ENCODE results near the gene GALNT14. TPM values are rescaled to one million over a fixed set of nuclear protein-coding genes. Genes with fewer than 3 reads are reported as not detected.

GALNT14 gene
- total RNA-seq, 2 experiments from 2014 or later = not detected

GRCh38 chr2:31131871-31132270 lies 6.4 kb downstream of the GALNT14 start:
- ATAC-seq (no peak), DNase-seq (no peak)
- Mint-ChIP-seq H3K27me3 (ENCODE audit: low read depth) (peaks cover 30% of the 10 kb centered on the region), H3K4me3 (no peak overlapping the region), H3K36me3 (ENCODE audit: low read depth) (no peaks in the 10 kb centered on the region), H3K4me1 (ENCODE audit: low read depth) (peaks cover 3% of the 10 kb centered on the region), H3K9me3 (ENCODE audit: insufficient read depth) (no peaks in the 10 kb centered on the region), H3K27ac (no peak overlapping the region)
- CTCF ChIA-PET = no interaction called here
- POLR2A ChIA-PET = no interaction called here

DNA sequence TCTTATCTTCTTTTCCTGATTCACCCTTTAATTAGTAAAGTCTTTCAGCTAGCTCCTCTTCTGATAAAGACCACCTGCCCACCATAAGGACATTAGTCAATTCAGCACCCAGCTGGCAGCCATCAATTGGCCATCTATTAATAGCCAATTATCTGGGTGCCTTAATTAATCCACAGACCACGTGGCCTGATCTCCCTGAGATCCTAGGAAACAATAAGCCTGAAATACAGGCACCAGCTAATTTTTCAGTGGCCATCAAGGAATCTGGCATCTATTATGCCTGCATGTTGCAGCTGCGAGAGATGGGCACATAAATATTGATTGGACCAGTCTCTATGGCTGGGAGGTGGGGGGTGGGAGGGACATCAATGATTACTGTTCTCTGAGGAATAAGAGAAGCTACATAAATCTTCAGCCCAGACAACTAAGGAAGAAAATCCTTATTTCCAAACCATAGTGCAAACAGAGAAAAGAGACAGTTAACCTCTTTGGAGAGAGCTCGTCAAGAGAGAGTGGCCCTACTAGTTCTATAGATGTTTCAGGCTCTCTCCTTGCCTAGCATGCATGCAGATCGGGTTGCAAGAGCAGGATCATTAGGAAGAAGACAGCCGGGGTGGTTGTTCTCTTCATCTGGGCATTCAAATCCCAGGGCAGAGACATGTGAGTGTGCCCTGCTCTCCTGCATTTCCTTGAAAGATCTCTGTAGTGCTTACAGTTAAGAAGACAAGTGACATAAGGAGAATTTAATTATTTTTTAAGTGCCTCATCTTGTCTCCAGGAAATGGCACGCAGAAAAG lies 8.7 kb downstream of the GALNT14 start:
- Mint-ChIP-seq H3K36me3 (ENCODE audit: low read depth) (no peaks in the 10 kb centered on the region), H3K4me1 (ENCODE audit: low read depth) (no peaks in the 10 kb centered on the region), H3K27me3 (ENCODE audit: low read depth) (peaks cover 14% of the 10 kb centered on the region), H3K27ac (no peak overlapping the region), H3K9me3 (ENCODE audit: insufficient read depth) (no peaks in the 10 kb centered on the region), H3K4me3 (no peak overlapping the region)
- DNase-seq (no peak), ATAC-seq (no peak)
- ChIA-PET POLR2A (no interaction called here), CTCF (interaction anchor here (1.1 kb wide), 1 partner anchor 10 kb away, joined by 3 read pairs; no protein-coding TSS in a partner anchor)

DNA sequence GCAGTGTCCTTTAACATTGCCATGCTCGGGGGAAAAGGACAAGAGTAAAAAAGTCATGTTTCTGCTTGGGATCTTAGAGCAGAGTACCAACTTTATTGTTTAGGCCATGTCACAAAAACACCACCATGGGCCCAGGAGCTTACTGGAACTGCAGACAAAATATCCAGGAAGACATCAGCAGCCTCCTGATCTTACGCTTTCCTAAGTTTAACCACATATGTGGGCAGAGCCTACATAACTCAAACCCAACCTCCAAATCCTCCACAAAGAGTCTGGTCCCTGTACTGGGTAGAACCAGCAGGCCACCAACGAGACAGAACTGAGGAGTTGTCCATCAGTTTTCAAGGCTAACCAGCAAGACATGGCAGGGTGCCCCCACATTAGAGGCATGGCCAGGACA lies 10.3 kb downstream of the GALNT14 start:
- Mint-ChIP-seq H3K27ac (no peak overlapping the region), H3K4me1 (ENCODE audit: low read depth) (no peaks in the 10 kb centered on the region), H3K27me3 (ENCODE audit: low read depth) (peaks cover 13% of the 10 kb centered on the region), H3K4me3 (no peak overlapping the region), H3K9me3 (ENCODE audit: insufficient read depth) (no peaks in the 10 kb centered on the region), H3K36me3 (ENCODE audit: low read depth) (no peaks in the 10 kb centered on the region)
- CTCF ChIA-PET = no interaction called here
- POLR2A ChIA-PET = no interaction called here
- DNase-seq (no peak), ATAC-seq (no peak)

GRCh38 chr2:31125918-31126695 lies 12.1 kb downstream of the GALNT14 start:
- CTCF ChIA-PET = interaction anchor here (1.1 kb wide), 1 partner anchor 12 kb away, joined by 3 read pairs; the partner anchor contains the start of gene GALNT14

GRCh38 chr2:31124904-31125303 lies 13.3 kb downstream of the GALNT14 start:
- ChIA-PET POLR2A (no interaction called here), CTCF (no interaction called here)
- Mint-ChIP-seq H3K4me1 (ENCODE audit: low read depth) (no peaks in the 10 kb centered on the region), H3K27me3 (ENCODE audit: low read depth) (peaks cover 15% of the 10 kb centered on the region), H3K9me3 (ENCODE audit: insufficient read depth) (no peaks in the 10 kb centered on the region), H3K27ac (no peak overlapping the region), H3K36me3 (ENCODE audit: low read depth) (no peaks in the 10 kb centered on the region), H3K4me3 (no peak overlapping the region)
- DNase-seq (no peak), ATAC-seq (no peak)

More at GRCh38 chr2:31125918-31126695, 12.1 kb downstream of the GALNT14 start:
- ATAC-seq = no peak
- Mint-ChIP-seq H3K4me3 (no peak overlapping the region), H3K27me3 (ENCODE audit: low read depth) (peaks cover 15% of the 10 kb centered on the region), H3K27ac (no peak overlapping the region), H3K36me3 (ENCODE audit: low read depth) (no peaks in the 10 kb centered on the region), H3K9me3 (ENCODE audit: insufficient read depth) (no peaks in the 10 kb centered on the region), H3K4me1 (ENCODE audit: low read depth) (no peaks in the 10 kb centered on the region)
- POLR2A ChIA-PET = no interaction called here
- no peak for DNase-seq

GRCh38 chr2:31122133-31122532 lies 16.1 kb downstream of the GALNT14 start:
- H3K4me3 Mint-ChIP-seq = no peak overlapping the region
- CTCF ChIA-PET = interaction anchor here (1.1 kb wide), 1 partner anchor 411 kb away, joined by 4 read pairs; no protein-coding TSS in a partner anchor
- no peaks in the 10 kb centered on the region for H3K36me3 Mint-ChIP-seq (ENCODE audit: low read depth)
- H3K9me3 Mint-ChIP-seq (ENCODE audit: insufficient read depth) = no peaks in the 10 kb centered on the region
- no peaks in the 10 kb centered on the region for H3K4me1 Mint-ChIP-seq (ENCODE audit: low read depth)
- H3K27me3 Mint-ChIP-seq (ENCODE audit: low read depth) = peaks cover 19% of the 10 kb centered on the region
- H3K27ac Mint-ChIP-seq = no peak overlapping the region
- POLR2A ChIA-PET = no interaction called here
- ATAC-seq = no peak
- no peak for DNase-seq

- ChIA-PET CTCF (no interaction called here), POLR2A (no interaction called here)
- DNase-seq = no peak
- Mint-ChIP-seq H3K9me3 (ENCODE audit: insufficient read depth) (no peaks in the 10 kb centered on the region), H3K27ac (no peak overlapping the region), H3K27me3 (ENCODE audit: low read depth) (peaks cover 4% of the 10 kb centered on the region), H3K4me3 (no peak overlapping the region), H3K36me3 (ENCODE audit: low read depth) (no peaks in the 10 kb centered on the region), H3K4me1 (ENCODE audit: low read depth) (no peaks in the 10 kb centered on the region)
- no peak for ATAC-seq
These were observed 24.5 kb downstream of the GALNT14 start for GRCh38 chr2:31113765-31114164.

DNA sequence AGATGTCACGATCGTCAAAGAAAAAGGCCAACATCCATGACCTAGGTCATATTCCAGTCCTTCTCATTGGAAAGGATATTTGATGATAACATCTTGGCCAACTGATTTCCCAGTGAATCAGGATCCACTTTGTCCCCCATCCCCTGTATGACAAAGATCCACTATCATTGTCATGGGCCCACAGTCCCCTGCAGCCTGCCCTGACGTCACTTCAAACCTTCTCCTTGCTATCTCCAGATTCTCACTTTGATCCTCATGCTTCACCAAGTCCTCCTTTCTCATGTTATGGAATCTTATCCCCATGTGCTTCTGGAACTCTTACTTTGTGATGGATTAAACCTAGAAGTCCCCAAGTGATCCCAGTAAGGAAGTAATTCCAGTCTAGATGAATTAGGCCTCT lies 25.7 kb downstream of the GALNT14 start:
- Mint-ChIP-seq H3K9me3 (ENCODE audit: insufficient read depth) (no peaks in the 10 kb centered on the region), H3K4me1 (ENCODE audit: low read depth) (no peaks in the 10 kb centered on the region), H3K27me3 (ENCODE audit: low read depth) (no peaks in the 10 kb centered on the region), H3K36me3 (ENCODE audit: low read depth) (no peaks in the 10 kb centered on the region), H3K4me3 (no peak overlapping the region), H3K27ac (no peak overlapping the region)
- ATAC-seq = no peak
- POLR2A ChIA-PET = no interaction called here
- DNase-seq = no peak
- CTCF ChIA-PET = interaction anchor here (1.0 kb wide), 1 partner anchor 58 kb away, joined by 3 read pairs; no protein-coding TSS in a partner anchor

DNA sequence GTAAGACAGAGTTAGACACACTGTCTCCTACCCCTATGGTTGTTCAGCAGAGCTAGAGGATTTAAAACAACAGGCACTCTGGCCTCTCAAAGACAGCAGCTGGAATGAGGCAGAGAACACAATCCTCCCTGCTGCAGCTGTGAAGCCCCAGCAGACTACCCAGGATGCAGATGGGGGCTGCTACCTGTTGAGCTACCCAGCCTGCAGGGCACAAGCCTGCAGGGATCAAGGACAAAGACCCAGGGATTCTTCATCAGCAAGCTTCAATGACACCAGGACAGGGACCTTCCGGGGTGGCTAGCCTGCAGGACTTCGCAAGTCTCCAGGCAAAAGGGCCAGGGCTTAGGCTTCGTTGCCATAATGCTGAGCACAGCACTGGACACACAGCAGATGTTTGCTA lies 27.2 kb downstream of the GALNT14 start:
- ChIA-PET CTCF (no interaction called here), POLR2A (no interaction called here)
- Mint-ChIP-seq H3K27ac (no peak overlapping the region), H3K4me3 (no peak overlapping the region), H3K4me1 (ENCODE audit: low read depth) (no peaks in the 10 kb centered on the region), H3K36me3 (ENCODE audit: low read depth) (no peaks in the 10 kb centered on the region), H3K9me3 (ENCODE audit: insufficient read depth) (no peaks in the 10 kb centered on the region), H3K27me3 (ENCODE audit: low read depth) (no peaks in the 10 kb centered on the region)
- DNase-seq (no peak), ATAC-seq (no peak)

DNA sequence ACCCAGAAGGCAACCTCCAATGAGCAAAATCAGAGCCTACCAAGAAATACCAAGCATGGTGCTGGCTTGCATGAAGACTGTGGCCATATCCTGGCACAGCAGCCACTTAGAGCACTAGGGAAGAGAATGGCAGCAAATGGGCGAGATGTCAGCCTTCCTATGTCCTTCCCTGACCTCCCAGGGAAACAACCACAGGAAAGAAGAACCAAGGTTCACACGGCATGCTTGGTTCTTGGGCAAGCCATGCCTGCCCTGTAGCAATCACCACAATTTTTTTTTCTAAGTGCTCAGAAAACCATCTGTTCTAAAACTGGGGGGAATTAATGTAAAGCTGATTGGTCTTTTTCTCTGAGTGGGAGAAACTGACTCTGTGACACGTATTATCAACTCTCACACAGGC lies 27.8 kb downstream of the GALNT14 start:
- Mint-ChIP-seq H3K27ac (no peak overlapping the region), H3K27me3 (ENCODE audit: low read depth) (no peaks in the 10 kb centered on the region), H3K9me3 (ENCODE audit: insufficient read depth) (no peaks in the 10 kb centered on the region), H3K36me3 (ENCODE audit: low read depth) (no peaks in the 10 kb centered on the region), H3K4me1 (ENCODE audit: low read depth) (no peaks in the 10 kb centered on the region), H3K4me3 (no peak overlapping the region)
- DNase-seq = no peak
- ChIA-PET CTCF (no interaction called here), POLR2A (no interaction called here)
- no peak for ATAC-seq

GRCh38 chr2:31109633-31110192 lies 28.5 kb downstream of the GALNT14 start:
- ATAC-seq = no peak
- no peak overlapping the region for H3K4me3 Mint-ChIP-seq
- H3K27ac Mint-ChIP-seq = no peak overlapping the region
- H3K4me1 Mint-ChIP-seq (ENCODE audit: low read depth) = no peaks in the 10 kb centered on the region
- no peaks in the 10 kb centered on the region for H3K27me3 Mint-ChIP-seq (ENCODE audit: low read depth)
- H3K9me3 Mint-ChIP-seq (ENCODE audit: insufficient read depth) = no peaks in the 10 kb centered on the region
- H3K36me3 Mint-ChIP-seq (ENCODE audit: low read depth) = no peaks in the 10 kb centered on the region
- DNase-seq = no peak
- POLR2A ChIA-PET = no interaction called here
- CTCF ChIA-PET = no interaction called here

- ChIA-PET CTCF (no interaction called here), POLR2A (no interaction called here)
- Mint-ChIP-seq H3K4me1 (ENCODE audit: low read depth) (no peaks in the 10 kb centered on the region), H3K27ac (no peak overlapping the region), H3K9me3 (ENCODE audit: insufficient read depth) (no peaks in the 10 kb centered on the region), H3K27me3 (ENCODE audit: low read depth) (peaks cover 3% of the 10 kb centered on the region), H3K36me3 (ENCODE audit: low read depth) (no peaks in the 10 kb centered on the region), H3K4me3 (no peak overlapping the region)
- ATAC-seq (no peak), DNase-seq (no peak)
These were observed 29.5 kb downstream of the GALNT14 start for GRCh38 chr2:31108561-31109286.
